Fibroblast of pulmonary artery (primary cell): ENCODE data around the gene CAMSAP3.

Source experiments
- DNase-seq: peaks from one replicate; pipeline ENCODE4 v3.0.0-alpha.2; 2010; ENCODE audit warnings: low read depth
- H3K4me3 ChIP-seq: replicated peaks from 2 replicates; pipeline ENCODE4 v1.5.1; 2011; ENCODE audit warnings: low read depth, mild to moderate bottlenecking, control low read depth, low read length, moderate library complexity
- TF ChIP-seq, protein P1 (sequence below): IDR thresholded peaks from 2 replicates; pipeline ENCODE4 v1.5.1; 2011; ENCODE audit warnings: mild to moderate bottlenecking, control low read depth, low read length, inconsistent platforms; ENCODE audit errors: missing control alignments

Gene CAMSAP3

GRCh38 chr19:7618771-7619510 is 23.3 kb downstream of the CAMSAP3 start:
- H3K4me3 ChIP-seq, result no peak overlapping the region

GRCh38 chr19:7619671-7620441 is 24.2 kb downstream of the CAMSAP3 start:
- no peak for DNase-seq
- TF ChIP-seq, protein P1, sequence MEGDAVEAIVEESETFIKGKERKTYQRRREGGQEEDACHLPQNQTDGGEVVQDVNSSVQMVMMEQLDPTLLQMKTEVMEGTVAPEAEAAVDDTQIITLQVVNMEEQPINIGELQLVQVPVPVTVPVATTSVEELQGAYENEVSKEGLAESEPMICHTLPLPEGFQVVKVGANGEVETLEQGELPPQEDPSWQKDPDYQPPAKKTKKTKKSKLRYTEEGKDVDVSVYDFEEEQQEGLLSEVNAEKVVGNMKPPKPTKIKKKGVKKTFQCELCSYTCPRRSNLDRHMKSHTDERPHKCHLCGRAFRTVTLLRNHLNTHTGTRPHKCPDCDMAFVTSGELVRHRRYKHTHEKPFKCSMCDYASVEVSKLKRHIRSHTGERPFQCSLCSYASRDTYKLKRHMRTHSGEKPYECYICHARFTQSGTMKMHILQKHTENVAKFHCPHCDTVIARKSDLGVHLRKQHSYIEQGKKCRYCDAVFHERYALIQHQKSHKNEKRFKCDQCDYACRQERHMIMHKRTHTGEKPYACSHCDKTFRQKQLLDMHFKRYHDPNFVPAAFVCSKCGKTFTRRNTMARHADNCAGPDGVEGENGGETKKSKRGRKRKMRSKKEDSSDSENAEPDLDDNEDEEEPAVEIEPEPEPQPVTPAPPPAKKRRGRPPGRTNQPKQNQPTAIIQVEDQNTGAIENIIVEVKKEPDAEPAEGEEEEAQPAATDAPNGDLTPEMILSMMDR, result no peak
- no peak overlapping the region for H3K4me3 ChIP-seq

More at GRCh38 chr19:7618771-7619510, 23.3 kb downstream of the CAMSAP3 start:
- no peak for DNase-seq
- TF ChIP-seq, protein P1, result no peak

GRCh38 chr19:7620442-7621412 is 25.1 kb downstream of the CAMSAP3 start:
- DNase-seq, result no peak
- no peak overlapping the region for H3K4me3 ChIP-seq
- TF ChIP-seq, protein P1, result no peak

GRCh38 chr19:7622933-7623685 is 27.4 kb downstream of the CAMSAP3 start:
- no peak overlapping the region for H3K4me3 ChIP-seq
- DNase-seq, result no peak
- TF ChIP-seq, protein P1, result no peak

GRCh38 chr19:7623725-7624603 is 28.3 kb downstream of the CAMSAP3 start:
- no peak overlapping the region for H3K4me3 ChIP-seq
- no peak for DNase-seq
- TF ChIP-seq, protein P1, result no peak
